PC-3 (cell line): ENCODE data around the gene RNF32. TPM values are rescaled to one million over a fixed set of nuclear protein-coding genes. Genes with fewer than 3 reads are reported as not detected.

ENCODE experiments used
- ATAC-seq: fragments of 200-7000 bp; cut with Tn5 transposase; 2 replicates; pipeline ENCODE4 v1.9.1; 2020; ENCODE audit warnings: mild to moderate bottlenecking, moderate library complexity
- BruUV-seq: library from RNA; stranded (reverse); fragments of 400-500 nt; replicated peaks from 2 replicates; lab custom pipeline; 2021; lab: Mats Ljungman, UMichigan
- CTCF ChIA-PET: fragments of 300-600 bp; sonication (Branson Sonifier 250); formaldehyde crosslinking; loops from one replicate; lab custom pipeline; 2022; ENCODE audit warnings: antibody characterized with exemption; lab: Charles Lee
- POLR2A ChIA-PET: fragments of 300-600 bp; sonication (Branson Sonifier 250); formaldehyde crosslinking; loops from one replicate; lab custom pipeline; 2022; ENCODE audit warnings: antibody characterized with exemption; ENCODE audit not compliant: unreplicated experiment; lab: Charles Lee
- DNase-seq: peaks from one replicate; pipeline ENCODE4 v3.0.0-alpha.2; 2015
- H2AFZ ChIP-seq: fragments of 300-600 bp; sonication (generic); 2 replicates; pipeline ENCODE4 v1.6.0; 2016; ENCODE audit warnings: antibody characterized with exemption, low read length
- H3F3A ChIP-seq: fragments of 300-600 bp; sonication (generic); one replicate; pipeline ENCODE4 v1.6.0; 2017; ENCODE audit warnings: antibody characterized with exemption, low read length, control low read depth, mild to moderate bottlenecking; ENCODE audit not compliant: unreplicated experiment
- H3K27ac ChIP-seq: fragments of 300-600 bp; sonication (generic); 2 replicates; pipeline ENCODE4 v1.5.1; 2016; ENCODE audit warnings: mild to moderate bottlenecking, low read length
- H3K27me3 ChIP-seq: fragments of 300-600 bp; sonication (generic); 2 replicates; pipeline ENCODE4 v1.6.1; 2016; ENCODE audit warnings: low read length, mixed read lengths
- H3K36me3 ChIP-seq: fragments of 300-600 bp; sonication (generic); 2 replicates; pipeline ENCODE4 v1.6.1; 2016; ENCODE audit warnings: low read depth, mixed run types, low read length, mixed read lengths
- H3K4me1 ChIP-seq: fragments of 300-600 bp; sonication (generic); 2 replicates; pipeline ENCODE4 v1.5.1; 2016; ENCODE audit warnings: low read length; ENCODE audit not compliant: insufficient read depth
- H3K4me2 ChIP-seq: fragments of 300-600 bp; sonication (generic); 2 replicates; pipeline ENCODE4 v1.6.0; 2016; ENCODE audit warnings: low read length
- H3K4me3 ChIP-seq: fragments of 300-600 bp; sonication (generic); 2 replicates; pipeline ENCODE4 v1.5.1; 2016; ENCODE audit warnings: mild to moderate bottlenecking, low read length, mixed read lengths
- H3K79me2 ChIP-seq: fragments of 300-600 bp; sonication (generic); 2 replicates; pipeline ENCODE4 v1.6.1; 2017; ENCODE audit warnings: low read length, mixed read lengths
- H3K9ac ChIP-seq: fragments of 300-600 bp; sonication (generic); 2 replicates; pipeline ENCODE4 v1.6.0; 2016; ENCODE audit warnings: mild to moderate bottlenecking, low read length
- H3K9me2 ChIP-seq: fragments of 300-600 bp; sonication (generic); replicated peaks from 2 replicates; pipeline ENCODE4 v1.6.1; 2016; ENCODE audit warnings: mixed run types, low read length, mixed read lengths
- H3K9me3 ChIP-seq: fragments of 300-600 bp; sonication (generic); 2 replicates; pipeline ENCODE4 v1.6.1; 2016; ENCODE audit warnings: low read length, mixed read lengths
- H4K20me1 ChIP-seq: fragments of 300-600 bp; sonication (generic); 2 replicates; pipeline ENCODE4 v1.6.1; 2016; ENCODE audit warnings: low read length, mixed read lengths
- EZH2 ChIP-seq: fragments of 300-600 bp; sonication (generic); IDR thresholded peaks from one replicate; pipeline ENCODE4 v1.6.1; 2017; ENCODE audit warnings: antibody characterized with exemption, mild to moderate bottlenecking, low read length; ENCODE audit not compliant: unreplicated experiment
- EZH2phosphoT487 ChIP-seq: fragments of 300-600 bp; sonication (generic); IDR thresholded peaks from 2 replicates; pipeline ENCODE4 v1.6.1; 2018; ENCODE audit warnings: mild to moderate bottlenecking, antibody characterized with exemption, low read length, borderline replicate concordance
- intact Hi-C: fragments of 100-400 bp; cut with micrococcal nuclease; formaldehyde crosslinking; loops from 2 replicates; pipeline ENCODE4 v1.9.0; 2023
- total RNA-seq: library from RNA; depleted of rRNA; stranded (reverse); fragments of >200 nt; gene quantifications from 2 replicates; pipeline ENCODE4 v1.2.3, GENCODE V29; 2014
- TF ChIP-seq, protein P1 (sequence below): fragments of 300-600 bp; sonication (generic); conservative IDR thresholded peaks from 2 replicates; pipeline ENCODE4 v1.5.1; 2017; ENCODE audit warnings: antibody characterized with exemption, low read depth, mild to moderate bottlenecking, low read length

RNF32 gene
- total RNA-seq, 1 experiment from 2014 or later = 1.7 TPM

DNA sequence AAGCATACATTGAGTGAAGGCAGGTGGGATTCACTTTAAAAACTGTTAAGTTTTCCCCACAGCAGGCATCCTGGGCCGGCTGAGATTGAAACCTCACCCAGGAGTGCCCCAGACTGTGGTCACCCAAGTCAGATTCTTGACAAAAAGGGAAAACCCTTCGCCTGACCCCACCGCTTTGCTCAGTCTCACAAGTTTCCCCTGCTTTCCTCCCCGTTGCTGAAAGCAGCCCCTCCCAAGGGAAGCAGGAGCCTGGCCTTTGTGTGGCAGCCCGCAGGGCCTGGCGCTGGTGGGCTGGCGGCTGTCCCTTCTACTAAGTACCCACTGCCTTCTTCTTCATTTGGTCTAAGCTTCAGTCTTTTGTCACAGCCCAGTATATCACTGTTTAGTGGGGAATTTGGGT, 16.0 kb downstream of the RNF32 start:
- no peak overlapping the region for H3K27ac ChIP-seq
- no peak overlapping the region for H3K9ac ChIP-seq
- no peaks in the 10 kb centered on the region for H3K9me3 ChIP-seq
- no peak overlapping the region for H3K4me3 ChIP-seq
- ChIA-PET CTCF (no interaction called here), POLR2A (no interaction called here)
- H3K4me2 ChIP-seq = no peak overlapping the region
- TF ChIP-seq EZH2phosphoT487 (no peak), EZH2 (no peak)
- TF ChIP-seq, protein P1, sequence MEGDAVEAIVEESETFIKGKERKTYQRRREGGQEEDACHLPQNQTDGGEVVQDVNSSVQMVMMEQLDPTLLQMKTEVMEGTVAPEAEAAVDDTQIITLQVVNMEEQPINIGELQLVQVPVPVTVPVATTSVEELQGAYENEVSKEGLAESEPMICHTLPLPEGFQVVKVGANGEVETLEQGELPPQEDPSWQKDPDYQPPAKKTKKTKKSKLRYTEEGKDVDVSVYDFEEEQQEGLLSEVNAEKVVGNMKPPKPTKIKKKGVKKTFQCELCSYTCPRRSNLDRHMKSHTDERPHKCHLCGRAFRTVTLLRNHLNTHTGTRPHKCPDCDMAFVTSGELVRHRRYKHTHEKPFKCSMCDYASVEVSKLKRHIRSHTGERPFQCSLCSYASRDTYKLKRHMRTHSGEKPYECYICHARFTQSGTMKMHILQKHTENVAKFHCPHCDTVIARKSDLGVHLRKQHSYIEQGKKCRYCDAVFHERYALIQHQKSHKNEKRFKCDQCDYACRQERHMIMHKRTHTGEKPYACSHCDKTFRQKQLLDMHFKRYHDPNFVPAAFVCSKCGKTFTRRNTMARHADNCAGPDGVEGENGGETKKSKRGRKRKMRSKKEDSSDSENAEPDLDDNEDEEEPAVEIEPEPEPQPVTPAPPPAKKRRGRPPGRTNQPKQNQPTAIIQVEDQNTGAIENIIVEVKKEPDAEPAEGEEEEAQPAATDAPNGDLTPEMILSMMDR = no peak
- DNase-seq (no peak), ATAC-seq (no peak)
- H3K79me2 ChIP-seq = no peaks in the 10 kb centered on the region
- H4K20me1 ChIP-seq = no peaks in the 10 kb centered on the region
- H3K36me3 ChIP-seq = no peaks in the 10 kb centered on the region
- no peak overlapping the region for H2AFZ ChIP-seq
- no peaks in the 10 kb centered on the region for H3K27me3 ChIP-seq
- intact Hi-C loops = no loop called here
- BruUV-seq = no TSS peak
- H3F3A ChIP-seq = no peaks in the 10 kb centered on the region
- no peaks in the 10 kb centered on the region for H3K9me2 ChIP-seq
- H3K4me1 ChIP-seq = peaks cover 5% of the 10 kb centered on the region; the same call in 1 of the 2 replicates

DNA sequence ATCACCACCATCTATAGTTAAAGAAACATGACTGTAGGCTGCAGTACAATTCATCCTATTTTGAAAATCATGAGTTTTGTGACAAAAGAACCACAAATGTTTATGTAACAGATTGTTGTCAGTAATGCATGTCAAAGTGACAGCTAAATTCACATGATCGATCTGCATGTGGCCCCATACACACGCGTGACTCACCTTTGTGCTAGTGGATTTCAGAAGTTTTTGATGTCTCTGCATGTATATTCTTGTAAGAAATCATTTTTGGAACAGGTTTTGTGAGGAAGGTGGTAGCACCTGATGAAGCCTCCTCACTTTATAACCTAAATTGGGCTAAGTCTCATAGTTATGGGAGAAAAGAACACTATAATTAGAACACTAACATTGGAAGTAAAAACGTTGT, 17.1 kb downstream of the RNF32 start:
- no peaks in the 10 kb centered on the region for H4K20me1 ChIP-seq
- no peaks in the 10 kb centered on the region for H3K27me3 ChIP-seq
- ATAC-seq (no peak), DNase-seq (no peak)
- H3K36me3 ChIP-seq = no peaks in the 10 kb centered on the region
- no peak overlapping the region for H3K9ac ChIP-seq
- no peak overlapping the region for H3K4me2 ChIP-seq
- H3K9me3 ChIP-seq = no peaks in the 10 kb centered on the region
- ChIA-PET POLR2A (no interaction called here), CTCF (no interaction called here)
- BruUV-seq = no TSS peak
- peaks cover 5% of the 10 kb centered on the region; the same call in 1 of the 2 replicates for H3K4me1 ChIP-seq
- H3F3A ChIP-seq = no peaks in the 10 kb centered on the region
- intact Hi-C loops = no loop called here
- H3K27ac ChIP-seq = no peak overlapping the region
- no peak overlapping the region for H3K4me3 ChIP-seq
- H2AFZ ChIP-seq = no peak overlapping the region
- TF ChIP-seq, protein P1 = no peak
- TF ChIP-seq EZH2phosphoT487 (no peak), EZH2 (no peak)
- no peaks in the 10 kb centered on the region for H3K9me2 ChIP-seq
- H3K79me2 ChIP-seq = no peaks in the 10 kb centered on the region

DNA sequence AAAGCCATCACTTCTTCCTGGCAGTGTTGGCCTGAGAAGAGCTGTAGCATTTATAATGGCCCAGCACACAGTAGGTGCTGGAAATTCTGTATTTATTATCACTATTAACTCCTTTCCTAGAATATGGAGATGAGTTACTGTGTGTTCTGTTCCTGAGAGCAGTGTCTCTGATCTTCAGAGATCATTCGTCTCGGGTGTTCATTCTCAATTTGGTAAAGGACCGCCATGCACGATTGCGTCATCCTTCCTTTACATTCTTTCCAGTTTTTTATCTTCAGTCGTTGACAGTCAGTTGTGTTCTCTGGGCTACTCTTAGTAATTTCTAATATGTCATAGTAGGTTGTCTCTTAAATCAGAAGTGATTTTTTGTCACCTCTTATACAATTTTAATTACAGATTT, 18.6 kb downstream of the RNF32 start:
- intact Hi-C loops = no loop called here
- H3F3A ChIP-seq = no peaks in the 10 kb centered on the region
- no peak overlapping the region for H2AFZ ChIP-seq
- no peaks in the 10 kb centered on the region for H3K4me1 ChIP-seq
- H3K9ac ChIP-seq = no peak overlapping the region
- no peaks in the 10 kb centered on the region for H3K79me2 ChIP-seq
- no TSS peak for BruUV-seq
- POLR2A ChIA-PET = no interaction called here
- no peak for DNase-seq
- no peak for ATAC-seq
- CTCF ChIA-PET = no interaction called here
- no peak overlapping the region for H3K27ac ChIP-seq
- H3K36me3 ChIP-seq = no peaks in the 10 kb centered on the region
- H3K4me2 ChIP-seq = no peak overlapping the region
- H3K27me3 ChIP-seq = no peaks in the 10 kb centered on the region
- H4K20me1 ChIP-seq = no peaks in the 10 kb centered on the region
- H3K4me3 ChIP-seq = no peak overlapping the region
- H3K9me3 ChIP-seq = no peaks in the 10 kb centered on the region
- TF ChIP-seq EZH2 = no peak
- no peak for TF ChIP-seq EZH2phosphoT487
- TF ChIP-seq, protein P1 = no peak
- no peaks in the 10 kb centered on the region for H3K9me2 ChIP-seq
